ENCODE measurements around the gene MAPK4. TPM values are rescaled to one million over a fixed set of nuclear protein-coding genes. Genes with fewer than 3 reads are reported as not detected.

MAPK4 gene
- total RNA-seq, 2 donors from 2014 or later = 10.6 to 12.6 TPM

DNA sequence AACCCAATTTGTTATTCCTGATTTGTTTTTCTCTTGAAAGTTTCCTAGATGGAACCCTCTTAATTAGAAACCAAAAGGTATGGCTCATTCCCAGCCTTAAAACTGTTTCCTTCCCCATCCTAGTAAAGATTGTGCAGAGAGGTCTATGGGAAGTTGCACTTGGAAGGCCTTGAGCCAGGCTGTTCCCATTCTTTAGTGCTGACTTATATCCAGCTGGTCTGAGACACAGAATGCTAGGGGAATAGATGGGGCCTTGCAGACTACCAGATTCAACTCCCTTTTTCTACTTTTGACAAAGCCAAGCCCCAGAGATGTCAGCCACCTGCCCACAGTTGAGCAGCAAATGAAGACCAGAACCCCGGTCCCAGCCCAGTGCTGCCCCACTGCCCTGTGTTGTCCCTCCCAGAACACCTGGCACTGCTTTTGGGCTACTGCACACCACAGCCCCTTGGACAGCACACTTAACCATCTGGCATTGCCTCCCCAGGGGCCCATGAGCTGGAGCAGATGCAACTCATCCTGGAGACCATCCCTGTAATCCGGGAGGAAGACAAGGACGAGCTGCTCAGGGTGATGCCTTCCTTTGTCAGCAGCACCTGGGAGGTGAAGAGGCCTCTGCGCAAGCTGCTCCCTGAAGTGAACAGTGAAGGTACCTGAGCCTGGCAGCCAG, 161.7 kb downstream of the MAPK4 start:
- no peak for DNase-seq (ENCODE audit: low spot score)
- Histone ChIP-seq H3K27me3 (replicated peaks; ENCODE audit: insufficient read depth) (no peaks in the 10 kb centered on the region), H3K4me1 (replicated peaks) (no peaks in the 10 kb centered on the region), H3K9me3 (no peaks in the 10 kb centered on the region), H3K4me3 (no peak overlapping the region), H3K27ac (no peak overlapping the region), H3K36me3 (no peaks in the 10 kb centered on the region)
- no peak for TF ChIP-seq POLR2AphosphoS5 (IDR thresholded peaks at IDR 0.05)
- TF ChIP-seq, protein P1, sequence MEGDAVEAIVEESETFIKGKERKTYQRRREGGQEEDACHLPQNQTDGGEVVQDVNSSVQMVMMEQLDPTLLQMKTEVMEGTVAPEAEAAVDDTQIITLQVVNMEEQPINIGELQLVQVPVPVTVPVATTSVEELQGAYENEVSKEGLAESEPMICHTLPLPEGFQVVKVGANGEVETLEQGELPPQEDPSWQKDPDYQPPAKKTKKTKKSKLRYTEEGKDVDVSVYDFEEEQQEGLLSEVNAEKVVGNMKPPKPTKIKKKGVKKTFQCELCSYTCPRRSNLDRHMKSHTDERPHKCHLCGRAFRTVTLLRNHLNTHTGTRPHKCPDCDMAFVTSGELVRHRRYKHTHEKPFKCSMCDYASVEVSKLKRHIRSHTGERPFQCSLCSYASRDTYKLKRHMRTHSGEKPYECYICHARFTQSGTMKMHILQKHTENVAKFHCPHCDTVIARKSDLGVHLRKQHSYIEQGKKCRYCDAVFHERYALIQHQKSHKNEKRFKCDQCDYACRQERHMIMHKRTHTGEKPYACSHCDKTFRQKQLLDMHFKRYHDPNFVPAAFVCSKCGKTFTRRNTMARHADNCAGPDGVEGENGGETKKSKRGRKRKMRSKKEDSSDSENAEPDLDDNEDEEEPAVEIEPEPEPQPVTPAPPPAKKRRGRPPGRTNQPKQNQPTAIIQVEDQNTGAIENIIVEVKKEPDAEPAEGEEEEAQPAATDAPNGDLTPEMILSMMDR (IDR thresholded peaks at IDR 0.05) = no peak
- no peak for TF ChIP-seq POLR2A (IDR thresholded peaks at IDR 0.05)
- intact Hi-C loops (cut with DNase I) = no loop called here
- 96% methylated on average over 4 of the region's 4 CpGs for WGBS

- H3K4me3 ChIP-seq = no peak overlapping the region
- DNase-seq (ENCODE audit: low spot score) = no peak
- intact Hi-C loops (cut with DNase I) = no loop called here
- WGBS = 100% methylated on average over 4 of the region's 4 CpGs
- no peaks in the 10 kb centered on the region for H3K9me3 ChIP-seq
- no peak overlapping the region for H3K27ac ChIP-seq
- TF ChIP-seq, protein P1 (IDR thresholded peaks at IDR 0.05) = no peak
- TF ChIP-seq POLR2A (IDR thresholded peaks at IDR 0.05) (no peak), POLR2AphosphoS5 (IDR thresholded peaks at IDR 0.05) (no peak)
- no peaks in the 10 kb centered on the region for H3K4me1 ChIP-seq (replicated peaks)
- no peaks in the 10 kb centered on the region for H3K36me3 ChIP-seq
- H3K27me3 ChIP-seq (replicated peaks; ENCODE audit: insufficient read depth) = no peaks in the 10 kb centered on the region
Observed at GRCh38 chr18:50722311-50722710, 162.4 kb downstream of the MAPK4 start.

GRCh38 chr18:50724751-50725151, 164.9 kb downstream of the MAPK4 start:
- TF ChIP-seq, protein P1 (IDR thresholded peaks at IDR 0.05) = no peak
- TF ChIP-seq POLR2A (IDR thresholded peaks at IDR 0.05) (no peak), POLR2AphosphoS5 (IDR thresholded peaks at IDR 0.05) (no peak)
- H3K4me1 ChIP-seq (replicated peaks) = no peaks in the 10 kb centered on the region
- DNase-seq (ENCODE audit: low spot score) = no peak
- no peak overlapping the region for H3K27ac ChIP-seq
- intact Hi-C loops (cut with DNase I) = no loop called here
- no peak overlapping the region for H3K4me3 ChIP-seq
- no peaks in the 10 kb centered on the region for H3K9me3 ChIP-seq
- 56% methylated on average over 5 of the region's 5 CpGs for WGBS
- no peaks in the 10 kb centered on the region for H3K27me3 ChIP-seq (replicated peaks; ENCODE audit: insufficient read depth)
- H3K36me3 ChIP-seq = no peaks in the 10 kb centered on the region

GRCh38 chr18:50726960-50727589, 167.2 kb downstream of the MAPK4 start:
- WGBS = 60% methylated on average over 10 of the region's 10 CpGs
- intact Hi-C loops (cut with DNase I) = no loop called here
- Histone ChIP-seq H3K9me3 (no peaks in the 10 kb centered on the region), H3K4me1 (replicated peaks) (no peaks in the 10 kb centered on the region), H3K27ac (no peak overlapping the region), H3K4me3 (no peak overlapping the region), H3K36me3 (no peaks in the 10 kb centered on the region), H3K27me3 (replicated peaks; ENCODE audit: insufficient read depth) (no peaks in the 10 kb centered on the region)
- TF ChIP-seq POLR2AphosphoS5 (IDR thresholded peaks at IDR 0.05) (no peak), POLR2A (IDR thresholded peaks at IDR 0.05) (no peak)
- TF ChIP-seq, protein P1 (IDR thresholded peaks at IDR 0.05) = no peak
- DNase-seq (ENCODE audit: low spot score) = no peak

Measured in prostate gland (tissue), 2 donors.